ENCODE results near the gene MXI1. TPM values are rescaled to one million over a fixed set of nuclear protein-coding genes. Genes with fewer than 3 reads are reported as not detected.

MXI1 gene
- total RNA-seq, 2 donors from 2014 or later = 31.3 to 55.4 TPM

GRCh38 chr10:110163192-110163773, 44.1 kb upstream of the MXI1 start:
- DNase-seq = peak; percentile 74
- WGBS, 2 experiments (ENCODE audit: insufficient coverage in 1 of 2, insufficient read length in 1 of 2) = 43 to 59% methylated on average over 5 of the region's 5 CpGs
- H3K9me3 Mint-ChIP-seq = no peaks in the 10 kb centered on the region
- Histone ChIP-seq H3K36me3 (ENCODE audit: control insufficient read depth, insufficient read depth, low read length) (no peaks in the 10 kb centered on the region), H3K4me3 (ENCODE audit: low read length) (peak overlapping the region; percentile 30), H3K27ac (ENCODE audit: low read depth, low read length) (no peak overlapping the region), H3K9me3 (ENCODE audit: control insufficient read depth, low read length) (no peaks in the 10 kb centered on the region), H3K9ac (ENCODE audit: extremely low read depth, low read length, poor library complexity, severe bottlenecking) (no peak overlapping the region), H3K27me3 (ENCODE audit: control insufficient read depth, insufficient read depth, low read length, poor library complexity, severe bottlenecking) (peaks cover 90% of the 10 kb centered on the region), H3K4me1 (ENCODE audit: control insufficient read depth, insufficient read depth, low read length) (peaks cover 20% of the 10 kb centered on the region)
- no peak overlapping the region for H3K27ac Mint-ChIP-seq
- H3K4me1 Mint-ChIP-seq = peaks cover 36% of the 10 kb centered on the region
- no peak for TF ChIP-seq CTCF (conservative IDR thresholded peaks at IDR 0.05)
- peaks cover 86% of the 10 kb centered on the region for H3K27me3 Mint-ChIP-seq (ENCODE audit: insufficient read depth)
- H3K36me3 Mint-ChIP-seq (ENCODE audit: low read depth) = no peaks in the 10 kb centered on the region
- H3K4me3 Mint-ChIP-seq = no peak overlapping the region

GRCh38 chr10:110163841-110164240, 43.6 kb upstream of the MXI1 start:
- no peak for TF ChIP-seq CTCF (conservative IDR thresholded peaks at IDR 0.05)
- DNase-seq = peak; percentile 64
- H3K4me1 ChIP-seq (ENCODE audit: control insufficient read depth, insufficient read depth, low read length) = peaks cover 25% of the 10 kb centered on the region
- peak overlapping the region; percentile 30 for H3K4me3 ChIP-seq (ENCODE audit: low read length)
- H3K27me3 Mint-ChIP-seq (ENCODE audit: insufficient read depth) = peaks cover 86% of the 10 kb centered on the region
- H3K36me3 ChIP-seq (ENCODE audit: control insufficient read depth, insufficient read depth, low read length) = no peaks in the 10 kb centered on the region
- H3K4me1 Mint-ChIP-seq = peaks cover 36% of the 10 kb centered on the region
- no peaks in the 10 kb centered on the region for H3K9me3 ChIP-seq (ENCODE audit: control insufficient read depth, low read length)
- H3K4me3 Mint-ChIP-seq = no peak overlapping the region
- H3K36me3 Mint-ChIP-seq (ENCODE audit: low read depth) = no peaks in the 10 kb centered on the region
- peaks cover 95% of the 10 kb centered on the region for H3K27me3 ChIP-seq (ENCODE audit: control insufficient read depth, insufficient read depth, low read length, poor library complexity, severe bottlenecking)
- no peak overlapping the region for H3K27ac Mint-ChIP-seq
- no peak overlapping the region for H3K9ac ChIP-seq (ENCODE audit: extremely low read depth, low read length, poor library complexity, severe bottlenecking)
- no peaks in the 10 kb centered on the region for H3K9me3 Mint-ChIP-seq
- 54 to 58% methylated on average over 3 to 4 of the region's 4 CpGs for WGBS, 2 experiments (ENCODE audit: insufficient coverage in 1 of 2, insufficient read length in 1 of 2)
- H3K27ac ChIP-seq (ENCODE audit: low read depth, low read length) = no peak overlapping the region

GRCh38 chr10:110165239-110165638, 42.2 kb upstream of the MXI1 start:
- peaks cover 50% of the 10 kb centered on the region for H3K4me1 Mint-ChIP-seq
- no peaks in the 10 kb centered on the region for H3K9me3 ChIP-seq (ENCODE audit: control insufficient read depth, low read length)
- DNase-seq = peak; percentile 16
- H3K4me1 ChIP-seq (ENCODE audit: control insufficient read depth, insufficient read depth, low read length) = peaks cover 37% of the 10 kb centered on the region
- no peak overlapping the region for H3K4me3 Mint-ChIP-seq
- TF ChIP-seq CTCF (conservative IDR thresholded peaks at IDR 0.05) = no peak
- H3K27ac Mint-ChIP-seq = no peak overlapping the region
- H3K27ac ChIP-seq (ENCODE audit: low read depth, low read length) = no peak overlapping the region
- H3K27me3 ChIP-seq (ENCODE audit: control insufficient read depth, insufficient read depth, low read length, poor library complexity, severe bottlenecking) = peaks cover 98% of the 10 kb centered on the region
- H3K36me3 ChIP-seq (ENCODE audit: control insufficient read depth, insufficient read depth, low read length) = no peaks in the 10 kb centered on the region
- WGBS, 2 experiments (ENCODE audit: insufficient coverage in 1 of 2, insufficient read length in 1 of 2) = 89 to 90% methylated on average over 6 of the region's 6 CpGs
- H3K4me3 ChIP-seq (ENCODE audit: low read length) = no peak overlapping the region
- no peaks in the 10 kb centered on the region for H3K9me3 Mint-ChIP-seq
- H3K9ac ChIP-seq (ENCODE audit: extremely low read depth, low read length, poor library complexity, severe bottlenecking) = no peak overlapping the region
- no peaks in the 10 kb centered on the region for H3K36me3 Mint-ChIP-seq (ENCODE audit: low read depth)
- peaks cover 87% of the 10 kb centered on the region for H3K27me3 Mint-ChIP-seq (ENCODE audit: insufficient read depth)
